Esophagus mucosa (tissue), 1 donor: Measurements from ENCODE around the gene SUMO2. TPM values are rescaled to one million over a fixed set of nuclear protein-coding genes. Genes with fewer than 3 reads are reported as not detected.
"Not testable (repeated sequence)": the region's sequence is repeated elsewhere in the genome, so short reads cannot be mapped to it uniquely, and the experiment has no call there.

Experiments
- ATAC-seq: fragments of 200-7000 bp; cut with Tn5 transposase; one replicate; pipeline ENCODE4 v1.9.1; 2020
- total RNA-seq: library from RNA; stranded (reverse); gene quantifications from one replicate; pipeline ENCODE4 v1.2.4, GENCODE V29; 2023
- donor health status: DM: yes; HTN: yes; CAD: no.

Gene SUMO2
- total RNA-seq = 317 TPM

DNA sequence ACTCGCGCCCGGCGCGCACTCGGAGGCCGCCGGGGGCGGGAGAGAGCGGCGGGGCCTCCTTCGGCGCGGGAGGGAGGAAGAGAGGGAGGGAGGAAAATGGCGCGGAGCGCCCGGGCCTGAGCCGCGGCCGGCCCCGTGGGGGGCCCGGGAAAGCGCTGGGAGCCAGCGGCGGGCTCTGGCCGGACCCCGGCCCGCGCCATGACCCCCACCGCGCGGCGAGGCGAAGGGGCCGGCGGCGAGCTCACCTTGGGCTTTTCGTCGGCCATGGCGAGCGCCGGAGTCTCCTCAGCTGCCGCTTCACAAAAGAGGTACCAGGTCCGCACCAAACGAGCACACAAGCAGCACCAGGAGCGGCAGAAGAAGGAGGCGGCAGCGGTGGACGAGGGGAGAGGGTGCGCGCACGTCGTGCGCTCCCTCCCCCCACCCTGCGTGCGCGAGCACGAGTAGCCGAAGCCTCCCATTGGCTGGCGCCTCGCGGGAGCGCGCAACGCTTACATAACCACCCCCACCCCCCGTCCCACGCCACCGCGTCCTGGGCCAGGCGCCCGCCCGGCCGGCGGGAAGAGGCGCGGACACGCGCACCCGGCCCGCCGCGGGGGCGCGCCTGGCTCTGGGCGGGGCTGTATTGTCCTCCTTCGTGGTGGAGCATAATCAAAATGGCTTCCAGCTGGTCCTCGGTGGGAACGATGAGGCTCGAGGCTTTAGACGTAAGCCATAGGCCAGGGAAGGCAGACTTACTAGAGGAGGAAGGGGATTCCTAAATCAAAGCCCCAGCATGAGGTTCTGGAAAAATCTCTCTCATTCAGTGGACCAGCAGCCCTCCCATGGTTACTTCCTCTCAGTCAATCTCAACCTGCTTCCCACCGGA, at the start of gene SUMO2:
Gene SUMO2 (minus strand): TSS at position 391 of the 868 bp plus-strand sequence. CDS start 125 bp downstream, at position 266.
- peak; percentile 98 for ATAC-seq

DNA sequence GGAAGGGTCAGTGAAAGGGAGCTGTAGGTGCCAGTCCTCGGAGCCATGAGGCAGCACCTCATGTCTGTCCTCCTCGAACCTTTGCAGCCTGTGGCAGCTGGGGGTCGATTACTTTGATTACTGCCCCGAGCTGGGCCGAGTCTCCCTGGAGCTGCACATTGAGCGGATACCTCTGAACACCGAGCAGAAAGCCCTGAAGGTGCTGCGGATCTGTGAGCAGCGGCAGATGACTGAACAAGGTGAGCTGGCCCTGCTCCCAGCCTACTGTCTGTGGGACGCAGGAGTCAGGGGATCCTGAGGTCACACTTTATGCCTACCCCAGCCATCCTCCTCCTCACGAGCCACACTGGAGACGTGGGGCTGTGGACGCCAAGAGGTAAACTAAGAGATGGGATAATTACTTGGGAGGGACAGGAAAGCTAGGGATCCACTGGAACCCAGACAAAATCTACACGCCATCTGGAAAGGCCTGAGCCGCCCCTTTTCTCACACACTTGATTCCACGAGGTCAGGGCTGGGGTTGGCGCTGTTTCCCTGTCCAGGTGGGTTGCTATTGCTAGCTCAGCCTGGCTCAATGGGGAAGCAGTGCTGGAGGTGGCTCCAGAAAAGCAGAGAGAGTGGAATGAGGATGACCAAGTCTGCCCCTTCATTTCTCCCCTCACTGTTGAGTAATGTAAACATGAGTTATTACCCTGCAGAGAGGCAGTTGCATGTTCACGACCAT, 49.1 kb upstream of the SUMO2 start:
- ATAC-seq = no peak

GRCh38 chr17:75231071-75231470, 48.3 kb upstream of the SUMO2 start:
- no peak for ATAC-seq

DNA sequence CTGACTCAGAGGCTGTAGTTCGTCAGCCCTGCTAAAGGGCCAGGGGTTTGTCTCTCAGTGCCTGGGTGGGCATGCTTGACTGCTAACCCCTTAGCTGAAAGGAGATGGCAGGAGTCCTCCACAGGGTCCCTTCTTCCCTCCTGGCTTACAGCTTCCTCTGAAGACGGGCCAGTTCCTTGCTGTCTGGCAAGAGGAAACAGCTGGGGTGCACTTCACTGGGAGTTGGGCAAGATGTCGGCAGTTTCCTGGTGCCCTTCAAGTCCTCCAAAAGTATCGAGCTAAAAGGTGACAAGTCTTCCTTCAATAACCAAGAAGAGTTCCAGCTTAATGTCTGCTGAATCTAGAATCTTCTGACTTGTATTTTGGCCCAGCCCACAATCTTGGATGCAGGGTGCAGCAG, 46.1 kb upstream of the SUMO2 start:
- ATAC-seq = no peak

GRCh38 chr17:75228305-75228704, 45.5 kb upstream of the SUMO2 start:
- ATAC-seq = no peak

- no peak for ATAC-seq
Measured at GRCh38 chr17:75227729-75228128, 45.0 kb upstream of the SUMO2 start.

- peak; percentile 9 for ATAC-seq
Measured at GRCh38 chr17:75225016-75225415, 42.3 kb upstream of the SUMO2 start.

DNA sequence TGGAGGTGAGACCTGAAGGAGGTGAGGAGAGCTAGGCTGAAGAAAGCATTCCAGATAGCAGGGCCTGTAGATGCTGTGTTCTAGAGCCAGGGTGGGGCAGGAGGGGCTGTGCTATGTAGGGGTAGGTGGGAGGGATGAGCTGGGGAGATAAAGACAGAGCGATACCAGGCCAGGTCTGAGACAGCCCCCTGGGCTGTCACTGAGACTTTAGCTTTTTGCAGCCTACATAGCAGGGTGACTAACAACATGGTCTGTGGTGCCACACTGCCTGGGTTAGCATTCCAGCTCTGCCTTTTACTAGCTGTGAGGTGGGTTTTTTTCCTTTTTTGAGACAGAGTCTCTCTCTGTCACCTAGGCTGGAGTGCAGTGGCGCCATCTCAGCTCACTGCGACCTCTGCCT, 37.1 kb upstream of the SUMO2 start:
- no peak for ATAC-seq

- ATAC-seq = no peak
Measured at GRCh38 chr17:75218131-75218530, 35.4 kb upstream of the SUMO2 start.

GRCh38 chr17:75209061-75209460, 26.3 kb upstream of the SUMO2 start:
- no peak for ATAC-seq

DNA sequence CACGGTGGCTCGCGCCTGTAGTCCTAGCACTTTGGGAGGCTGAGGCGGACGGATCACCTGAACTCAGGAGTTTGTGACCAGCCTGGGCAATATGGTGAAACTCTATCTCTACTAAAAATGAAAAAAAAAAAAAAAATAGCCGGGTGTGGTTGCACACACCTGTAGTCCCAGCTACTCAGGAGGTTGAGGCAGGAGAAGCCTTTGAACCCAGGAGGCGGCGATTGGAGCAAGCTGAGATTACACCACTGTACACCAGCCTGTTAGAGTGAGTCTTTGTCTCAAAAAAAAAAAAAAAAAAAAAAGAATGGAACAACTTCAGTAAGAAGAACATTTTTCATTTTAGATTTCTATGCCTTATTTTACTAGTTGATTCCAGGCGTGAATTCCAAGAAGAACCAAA, 25.4 kb upstream of the SUMO2 start:
- ATAC-seq = no peak

- ATAC-seq = no peak
Measured at GRCh38 chr17:75207760-75208159, 25.0 kb upstream of the SUMO2 start.

DNA sequence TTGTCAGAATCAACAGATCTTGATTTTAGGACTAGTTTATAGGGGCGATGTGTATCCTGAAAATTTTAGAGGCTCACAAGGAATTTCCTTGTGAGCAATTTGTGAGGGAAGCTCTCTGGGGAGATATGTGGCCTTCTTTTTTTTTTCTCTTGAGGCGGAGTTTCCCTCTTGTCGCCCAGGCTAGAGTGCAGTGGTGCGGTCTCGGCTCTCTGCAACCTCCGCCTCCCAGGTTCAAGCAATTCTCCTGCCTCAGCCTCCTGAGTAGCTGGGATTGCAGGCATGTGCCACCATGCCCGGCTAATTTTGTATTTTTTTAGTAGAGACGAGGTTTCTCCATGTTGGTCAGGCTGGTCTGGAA, 24.3 kb upstream of the SUMO2 start:
- not testable (repeated sequence) for ATAC-seq

- ATAC-seq = peak; percentile 2
Measured at GRCh38 chr17:75205793-75206163, 23.0 kb upstream of the SUMO2 start.

DNA sequence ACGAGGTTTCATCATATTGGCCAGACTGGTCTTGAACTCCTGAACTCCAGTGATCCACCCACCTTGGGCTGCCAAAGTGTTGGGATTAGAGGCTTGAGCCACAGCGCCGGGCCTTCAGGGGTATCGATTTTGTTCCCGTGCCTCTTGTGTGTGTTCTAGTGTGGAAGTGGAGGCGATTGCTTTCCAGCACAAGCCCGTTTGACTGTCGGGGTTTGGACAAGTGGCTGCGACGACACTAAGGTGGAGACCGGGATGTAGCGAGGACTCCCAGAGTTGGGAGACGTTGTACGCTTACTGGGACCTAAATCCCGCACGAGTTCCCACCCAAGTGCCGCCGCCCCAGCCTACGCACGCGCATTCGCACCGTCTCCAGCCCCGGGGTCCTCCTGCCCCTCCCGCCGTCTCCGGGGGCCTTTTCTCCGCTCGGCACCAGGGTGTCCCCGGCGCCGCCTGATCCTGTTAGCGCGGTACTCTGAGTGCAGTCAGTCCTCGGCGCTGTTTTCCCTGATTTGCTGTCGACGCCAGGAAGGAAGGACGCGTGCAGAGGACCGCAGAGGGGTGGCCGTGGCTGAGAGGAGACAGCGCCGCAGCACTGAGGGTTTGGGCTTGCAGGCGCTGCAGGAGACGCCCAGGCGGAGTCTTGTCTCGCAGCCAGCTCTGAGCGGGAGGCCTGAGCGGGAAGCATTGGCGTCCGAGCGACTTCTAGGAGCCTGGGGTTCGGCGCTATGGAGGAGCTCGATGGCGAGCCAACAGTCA, 22.5 kb upstream of the SUMO2 start, which contains the start of gene NUP85:
Gene NUP85 (plus strand): TSS at position 643 of the 756 bp plus-strand sequence. CDS start 83 bp downstream, at position 726.
- ATAC-seq = peak; percentile 94

- no peak for ATAC-seq
Measured at GRCh38 chr17:75199886-75200618, 17.3 kb upstream of the SUMO2 start.

DNA sequence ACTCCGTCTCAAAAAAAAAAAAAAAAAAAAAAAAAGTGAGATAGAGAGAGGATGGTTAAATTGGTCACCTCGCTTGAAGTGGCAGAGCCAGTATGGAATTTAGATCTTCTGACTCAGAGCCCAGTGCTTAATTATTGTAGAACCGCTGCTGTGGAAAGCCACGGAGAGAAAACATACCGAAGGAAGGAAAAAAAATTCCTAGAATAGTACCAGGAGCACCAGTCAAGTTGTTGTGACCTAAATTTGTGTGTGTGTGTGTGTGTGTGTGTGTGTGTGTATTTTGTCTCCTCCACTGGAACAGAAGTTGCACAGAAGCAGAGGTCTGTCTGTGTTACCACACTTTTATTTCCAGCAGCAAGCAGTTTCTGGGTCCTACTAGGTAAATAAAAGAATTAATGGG, 12.1 kb upstream of the SUMO2 start:
- no peak for ATAC-seq

- no peak for ATAC-seq
Measured at GRCh38 chr17:75191584-75191983, 8.8 kb upstream of the SUMO2 start.

GRCh38 chr17:75188614-75189013, 5.9 kb upstream of the SUMO2 start:
- no peak for ATAC-seq

GRCh38 chr17:75183999-75184884, 1.5 kb upstream of the SUMO2 start:
- no peak for ATAC-seq

- ATAC-seq = peak; percentile 3
Measured at GRCh38 chr17:75182319-75182568, 515 bp downstream of the SUMO2 start.
